Measurements from ENCODE around the gene PTPRM. TPM values are rescaled to one million over a fixed set of nuclear protein-coding genes. Genes with fewer than 3 reads are reported as not detected.

PTPRM gene
- total RNA-seq, 1 donor from 2014 or later, result 1.00 TPM

DNA sequence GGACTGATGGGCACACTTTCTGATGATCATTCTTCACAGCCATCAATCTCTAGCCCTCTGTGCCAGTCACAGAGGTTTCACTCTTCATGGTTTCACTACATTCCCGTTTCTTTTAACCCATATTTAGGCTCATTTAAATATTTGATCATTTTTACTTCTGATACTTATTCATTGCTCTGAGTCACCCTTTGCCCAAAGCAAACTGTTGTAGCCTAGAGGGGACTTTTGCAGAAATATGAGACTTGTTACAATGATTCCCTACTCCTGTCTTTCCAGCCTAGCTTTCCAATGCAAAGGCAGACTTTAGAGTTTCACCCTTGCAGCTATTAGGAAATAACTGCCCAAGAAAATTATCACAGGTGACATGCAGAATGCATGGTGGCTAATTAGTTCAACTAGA, 444.2 kb downstream of the PTPRM start:
- ChIA-PET CTCF (no interaction called here), POLR2A (no interaction called here)
- Mint-ChIP-seq H3K27me3 (no peaks in the 10 kb centered on the region), H3K4me3 (no peak overlapping the region), H3K27ac (no peak overlapping the region), H3K9me3 (no peaks in the 10 kb centered on the region), H3K4me1 (no peaks in the 10 kb centered on the region), H3K36me3 (ENCODE audit: low read depth) (no peaks in the 10 kb centered on the region)
- intact Hi-C loops (cut with micrococcal nuclease), result no loop called here
- no peak for ATAC-seq (ENCODE audit: low read depth)
- DNase-seq, result no peak
- TF ChIP-seq, protein P1, sequence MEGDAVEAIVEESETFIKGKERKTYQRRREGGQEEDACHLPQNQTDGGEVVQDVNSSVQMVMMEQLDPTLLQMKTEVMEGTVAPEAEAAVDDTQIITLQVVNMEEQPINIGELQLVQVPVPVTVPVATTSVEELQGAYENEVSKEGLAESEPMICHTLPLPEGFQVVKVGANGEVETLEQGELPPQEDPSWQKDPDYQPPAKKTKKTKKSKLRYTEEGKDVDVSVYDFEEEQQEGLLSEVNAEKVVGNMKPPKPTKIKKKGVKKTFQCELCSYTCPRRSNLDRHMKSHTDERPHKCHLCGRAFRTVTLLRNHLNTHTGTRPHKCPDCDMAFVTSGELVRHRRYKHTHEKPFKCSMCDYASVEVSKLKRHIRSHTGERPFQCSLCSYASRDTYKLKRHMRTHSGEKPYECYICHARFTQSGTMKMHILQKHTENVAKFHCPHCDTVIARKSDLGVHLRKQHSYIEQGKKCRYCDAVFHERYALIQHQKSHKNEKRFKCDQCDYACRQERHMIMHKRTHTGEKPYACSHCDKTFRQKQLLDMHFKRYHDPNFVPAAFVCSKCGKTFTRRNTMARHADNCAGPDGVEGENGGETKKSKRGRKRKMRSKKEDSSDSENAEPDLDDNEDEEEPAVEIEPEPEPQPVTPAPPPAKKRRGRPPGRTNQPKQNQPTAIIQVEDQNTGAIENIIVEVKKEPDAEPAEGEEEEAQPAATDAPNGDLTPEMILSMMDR (IDR thresholded peaks at IDR 0.05), result no peak

DNA sequence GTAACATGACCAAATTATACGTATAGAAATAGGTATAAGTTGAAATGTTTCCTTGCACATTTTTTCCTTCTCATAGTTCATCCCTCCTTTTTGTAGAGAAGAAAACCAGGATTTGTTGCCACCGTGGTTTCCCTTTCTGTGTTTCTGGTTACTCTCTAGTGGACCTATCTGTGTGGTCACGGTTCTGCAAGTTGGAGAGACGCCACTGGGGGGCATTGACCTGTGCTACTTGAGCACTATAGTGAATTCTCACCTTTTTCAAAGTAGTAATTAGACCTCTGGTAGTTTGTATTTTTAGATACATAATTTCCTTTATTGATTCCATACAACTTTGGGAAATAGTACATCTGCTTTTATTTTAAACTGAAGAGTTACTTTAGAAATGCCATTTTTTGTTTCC, 444.8 kb downstream of the PTPRM start:
- ChIA-PET CTCF (no interaction called here), POLR2A (no interaction called here)
- no peaks in the 10 kb centered on the region for H3K4me1 Mint-ChIP-seq
- H3K27me3 Mint-ChIP-seq, result no peaks in the 10 kb centered on the region
- no peaks in the 10 kb centered on the region for H3K9me3 Mint-ChIP-seq
- no peak for ATAC-seq (ENCODE audit: low read depth)
- H3K4me3 Mint-ChIP-seq, result no peak overlapping the region
- TF ChIP-seq, protein P1 (IDR thresholded peaks at IDR 0.05), result no peak
- intact Hi-C loops (cut with micrococcal nuclease), result no loop called here
- H3K27ac Mint-ChIP-seq, result no peak overlapping the region
- no peak for DNase-seq
- no peaks in the 10 kb centered on the region for H3K36me3 Mint-ChIP-seq (ENCODE audit: low read depth)

DNA sequence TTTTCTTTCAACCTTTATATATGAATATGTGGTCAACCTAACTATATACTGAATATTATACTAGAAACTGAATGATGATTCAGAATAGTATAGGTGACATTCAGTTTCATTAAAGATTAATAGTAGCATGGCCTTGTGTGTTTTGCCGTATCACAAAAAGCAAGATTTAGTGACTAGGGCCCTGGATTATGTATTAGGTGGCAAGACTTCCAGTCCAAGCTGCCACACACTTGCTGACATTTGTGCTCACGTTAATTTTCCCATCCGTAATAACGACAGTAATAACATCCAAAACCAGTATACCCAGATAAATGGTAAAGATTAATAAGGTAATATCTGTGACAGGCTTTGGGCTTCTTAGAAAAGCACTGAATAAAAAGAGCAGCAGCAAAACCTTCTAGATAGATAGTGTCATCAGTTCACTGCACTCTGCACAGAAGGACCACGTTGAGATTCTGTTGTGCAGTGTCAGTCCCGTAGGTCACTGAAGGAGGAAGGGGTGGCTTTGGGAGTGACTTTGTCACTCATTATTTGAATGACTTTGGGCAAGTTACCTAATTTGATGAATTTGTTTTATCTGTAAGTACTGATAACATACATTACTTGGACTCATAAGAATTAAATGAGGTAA, 451.7 kb downstream of the PTPRM start:
- POLR2A ChIA-PET, result no interaction called here
- H3K27me3 Mint-ChIP-seq, result no peaks in the 10 kb centered on the region
- CTCF ChIA-PET, result no interaction called here
- H3K27ac Mint-ChIP-seq, result no peak overlapping the region
- H3K36me3 Mint-ChIP-seq (ENCODE audit: low read depth), result no peaks in the 10 kb centered on the region
- intact Hi-C loops (cut with micrococcal nuclease), result no loop called here
- H3K4me3 Mint-ChIP-seq, result no peak overlapping the region
- TF ChIP-seq, protein P1 (IDR thresholded peaks at IDR 0.05), result no peak
- no peaks in the 10 kb centered on the region for H3K9me3 Mint-ChIP-seq
- no peak for DNase-seq
- no peaks in the 10 kb centered on the region for H3K4me1 Mint-ChIP-seq
- ATAC-seq (ENCODE audit: low read depth), result no peak

DNA sequence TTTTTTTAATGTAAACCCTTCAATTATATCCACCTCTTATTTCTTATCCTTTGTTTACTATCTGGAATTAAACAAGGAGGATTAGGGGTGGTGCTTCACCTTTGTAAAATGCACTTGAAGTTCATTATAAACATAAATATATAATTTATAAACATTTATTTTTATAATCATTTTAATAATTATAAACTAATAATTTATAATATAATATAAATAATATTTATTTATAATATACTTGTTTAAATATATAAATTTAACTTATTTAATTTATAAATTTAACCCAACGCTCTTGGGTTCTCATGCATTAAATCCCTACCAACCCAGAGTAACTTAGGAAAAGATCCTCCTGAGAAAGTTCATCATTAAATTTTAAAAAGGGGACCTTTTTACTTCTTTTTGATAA, 452.5 kb downstream of the PTPRM start:
- intact Hi-C loops (cut with micrococcal nuclease), result no loop called here
- ChIA-PET CTCF (no interaction called here), POLR2A (no interaction called here)
- Mint-ChIP-seq H3K27me3 (no peaks in the 10 kb centered on the region), H3K9me3 (no peaks in the 10 kb centered on the region), H3K36me3 (ENCODE audit: low read depth) (no peaks in the 10 kb centered on the region), H3K4me1 (no peaks in the 10 kb centered on the region), H3K27ac (no peak overlapping the region), H3K4me3 (no peak overlapping the region)
- TF ChIP-seq, protein P1 (IDR thresholded peaks at IDR 0.05), result no peak
- no peak for DNase-seq
- ATAC-seq (ENCODE audit: low read depth), result no peak

DNA sequence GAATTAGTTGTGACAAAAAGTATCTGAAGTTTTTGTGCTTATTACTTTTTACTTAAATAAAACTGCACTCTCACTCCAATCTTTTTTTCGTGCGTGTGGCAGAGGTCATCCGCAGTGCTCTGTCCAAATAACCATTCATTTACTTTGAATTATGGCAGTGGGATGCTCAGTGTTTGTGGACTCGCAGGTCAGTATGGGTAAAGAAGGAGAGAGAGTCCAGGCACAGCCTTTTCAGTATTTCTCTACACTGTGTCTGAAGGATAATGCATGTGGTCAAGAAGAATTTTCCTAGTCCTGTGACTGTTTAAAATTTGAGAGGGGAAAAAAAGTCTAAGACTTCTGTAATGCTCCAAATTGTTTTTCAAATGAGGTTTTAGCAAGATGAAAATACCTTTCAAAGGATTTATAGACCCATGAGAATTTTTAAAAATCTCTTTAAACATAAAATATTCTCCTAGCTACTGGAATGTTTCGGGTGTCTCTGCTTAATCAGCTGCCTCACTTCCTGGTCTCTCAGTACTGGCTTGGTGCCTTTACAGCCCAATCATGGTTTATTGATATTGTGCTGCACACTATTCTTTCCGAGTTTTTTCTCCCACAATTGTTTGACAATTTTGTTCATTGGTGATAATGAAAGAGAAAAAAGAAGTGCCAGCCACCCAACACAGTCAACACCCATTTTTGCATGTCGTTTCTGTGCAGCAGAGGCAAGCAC, 453.2 kb downstream of the PTPRM start:
- no peak for DNase-seq
- no peaks in the 10 kb centered on the region for H3K27me3 Mint-ChIP-seq
- ATAC-seq (ENCODE audit: low read depth), result no peak
- no peaks in the 10 kb centered on the region for H3K4me1 Mint-ChIP-seq
- POLR2A ChIA-PET, result no interaction called here
- no peaks in the 10 kb centered on the region for H3K36me3 Mint-ChIP-seq (ENCODE audit: low read depth)
- no peak overlapping the region for H3K4me3 Mint-ChIP-seq
- TF ChIP-seq, protein P1 (IDR thresholded peaks at IDR 0.05), result no peak
- CTCF ChIA-PET, result no interaction called here
- intact Hi-C loops (cut with micrococcal nuclease), result no loop called here
- no peak overlapping the region for H3K27ac Mint-ChIP-seq
- no peaks in the 10 kb centered on the region for H3K9me3 Mint-ChIP-seq

Measured in activated B cell treated with CpG ODN at 0.5 μM for 24 hours (primary cell).